Common myeloid progenitor, CD34-positive (primary cell): Measurements from ENCODE around the gene ST8SIA2.
A peak's percentile ranks its signal among the peaks of the same experiment; 100 is the strongest.

ENCODE experiments used
- CTCF ChIA-PET: fragments of 350-600 bp; sonication (Branson Sonifier 250); formaldehyde crosslinking; loops from one replicate; lab custom pipeline; 2021; ENCODE audit warnings: antibody characterized with exemption; lab: Charles Lee
- POLR2A ChIA-PET: fragments of 350-600 bp; sonication (Branson Sonifier 250); formaldehyde crosslinking; loops from one replicate; lab custom pipeline; 2021; ENCODE audit warnings: antibody characterized with exemption; lab: Charles Lee
- DNase-seq, 3 donors: peaks; one replicate each; pipeline versions ENCODE4 v3.0.0 to v3.0.0-alpha.2; 2013
- H3K27ac ChIP-seq, 2 experiments: 1 replicate in 1 of 2; 2 replicates in 1 of 2; pipeline ENCODE4 v1.7.0; 2013; ENCODE audit warnings: inconsistent platforms in 2 of 2, low read length in 2 of 2, mild to moderate bottlenecking in 2 of 2, low read depth in 1 of 2, moderate library complexity in 1 of 2; ENCODE audit not compliant: severe bottlenecking in 2 of 2, insufficient read depth in 1 of 2, poor library complexity in 1 of 2
- H3K27me3 ChIP-seq, 5 experiments: replicated peaks in 2 of 5; 1 replicate in 3 of 5; 2 replicates in 2 of 5; pipeline versions ENCODE4 v1.6.1 to v1.7.0; 2013; ENCODE audit warnings: low read length in 4 of 5, mild to moderate bottlenecking in 2 of 5, moderate library complexity in 2 of 5, inconsistent platforms in 1 of 5; ENCODE audit not compliant: insufficient read depth in 5 of 5, control insufficient read depth in 4 of 5
- H3K36me3 ChIP-seq, 4 experiments: 1 replicate in 2 of 4; 2 replicates in 2 of 4; pipeline versions ENCODE4 v1.6.1 to v1.7.0; 2013; ENCODE audit warnings: low read length in 3 of 4, control low read depth in 1 of 4, mild to moderate bottlenecking in 1 of 4; ENCODE audit not compliant: control insufficient read depth in 4 of 4, insufficient read depth in 4 of 4
- H3K4me1 ChIP-seq, 4 experiments: 1 replicate in 3 of 4; 2 replicates in 1 of 4; pipeline versions ENCODE4 v1.6.1 to v1.7.1; 2013; ENCODE audit warnings: low read length in 3 of 4, mild to moderate bottlenecking in 3 of 4, control low read depth in 1 of 4, inconsistent platforms in 1 of 4, moderate library complexity in 1 of 4; ENCODE audit not compliant: control insufficient read depth in 4 of 4, insufficient read depth in 4 of 4; ENCODE audit errors: control extremely low read depth in 1 of 4
- H3K4me3 ChIP-seq, 7 experiments: 1 replicate in 4 of 7; 2 replicates in 3 of 7; pipeline versions ENCODE4 v1.5.1 to v1.7.0; 2013; ENCODE audit warnings: mild to moderate bottlenecking in 7 of 7, low read length in 6 of 7, moderate library complexity in 6 of 7, inconsistent platforms in 2 of 7, low read depth in 2 of 7, control low read depth in 1 of 7; ENCODE audit not compliant: insufficient read depth in 4 of 7, control insufficient read depth in 1 of 7; ENCODE audit errors: extremely low read depth in 1 of 7
- H3K9me3 ChIP-seq, 5 experiments: 1 replicate in 4 of 5; 2 replicates in 1 of 5; pipeline versions ENCODE4 v1.6.1 to v1.7.1; 2013; ENCODE audit warnings: low read length in 4 of 5, mild to moderate bottlenecking in 2 of 5, inconsistent platforms in 1 of 5, low read depth in 1 of 5, moderate library complexity in 1 of 5; ENCODE audit not compliant: control insufficient read depth in 4 of 5, insufficient read depth in 2 of 5; ENCODE audit errors: control extremely low read depth in 1 of 5
- WGBS: methylation state at CpG from one replicate; pipeline ENCODE4 v1.1.5; 2013; ENCODE audit not compliant: insufficient coverage; 5-methylcytosine and 5-hydroxymethylcytosine counted together

ST8SIA2 gene

GRCh38 chr15:92413510-92413909 is 19.8 kb downstream of the ST8SIA2 start:
- no peak for DNase-seq
- Histone ChIP-seq H3K4me3 (no peak overlapping the region), H3K27ac (no peak overlapping the region), H3K4me1 (no peaks in the 10 kb centered on the region), H3K36me3 (no peaks in the 10 kb centered on the region), H3K9me3 (no peaks in the 10 kb centered on the region), H3K27me3 (peaks cover 0 to 9% (median 3%) of the 10 kb centered on the region in 5 experiments)
- POLR2A ChIA-PET, result no interaction called here
- CTCF ChIA-PET, result no interaction called here
- 84% methylated on average over 6 of the region's 9 CpGs for WGBS

GRCh38 chr15:92415639-92416297 is 22.1 kb downstream of the ST8SIA2 start:
- Histone ChIP-seq H3K4me3 (no peak overlapping the region), H3K27me3 (peaks cover 0 to 11% (median 3%) of the 10 kb centered on the region in 5 experiments), H3K36me3 (no peaks in the 10 kb centered on the region), H3K9me3 (no peaks in the 10 kb centered on the region), H3K27ac (no peak overlapping the region), H3K4me1 (no peaks in the 10 kb centered on the region)
- ChIA-PET POLR2A (no interaction called here), CTCF (no interaction called here)
- 94% methylated on average over 9 of the region's 9 CpGs for whole genome bisulfite sequencing
- no peak for DNase-seq

DNA sequence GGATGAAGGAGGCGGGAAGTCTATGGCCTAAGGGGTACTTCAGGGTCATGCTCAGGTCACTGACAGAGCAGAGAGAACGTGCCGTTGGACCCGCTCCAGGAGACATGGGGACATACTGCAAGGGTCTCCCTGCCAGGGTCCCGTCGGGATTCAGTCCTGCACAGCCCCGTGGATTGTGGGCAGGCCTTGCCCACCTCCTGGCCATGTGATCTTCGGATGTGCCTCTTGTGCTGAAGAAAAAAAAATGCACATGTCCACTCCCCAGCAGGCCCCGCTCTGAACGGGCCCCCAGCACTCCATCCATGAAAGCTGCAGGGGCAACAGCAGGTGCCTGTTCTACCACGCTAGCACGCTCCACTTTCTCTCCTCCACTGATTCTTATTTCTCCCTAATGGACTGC is 22.9 kb downstream of the ST8SIA2 start:
- POLR2A ChIA-PET, result no interaction called here
- Histone ChIP-seq H3K4me3 (no peak overlapping the region), H3K27ac (no peak overlapping the region), H3K4me1 (no peaks in the 10 kb centered on the region), H3K36me3 (no peaks in the 10 kb centered on the region), H3K27me3 (peaks cover 0 to 13% (median 0%) of the 10 kb centered on the region in 5 experiments), H3K9me3 (no peaks in the 10 kb centered on the region)
- CTCF ChIA-PET, result no interaction called here
- no peak for DNase-seq
- 100% methylated on average over 9 of the region's 12 CpGs for WGBS

DNA sequence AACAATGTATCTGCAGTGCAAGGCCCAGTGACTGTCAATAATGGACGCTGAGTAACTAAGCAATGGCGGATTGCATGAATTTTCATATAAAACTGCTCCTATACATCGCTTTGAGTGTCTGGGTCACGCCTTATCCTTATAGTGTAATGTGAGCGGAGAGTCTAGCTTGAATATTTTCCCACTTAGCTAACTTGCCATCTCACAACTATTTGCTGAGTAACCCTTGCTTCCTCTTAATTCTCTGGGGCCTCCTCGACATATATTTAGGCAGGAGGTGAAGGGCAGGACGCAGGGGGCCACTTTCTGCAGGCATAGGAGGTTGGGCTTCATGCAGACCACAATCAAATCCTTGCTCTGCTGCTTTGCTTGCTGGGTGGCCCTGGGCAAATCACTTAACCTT is 24.0 kb downstream of the ST8SIA2 start:
- no peaks in the 10 kb centered on the region for H3K4me1 ChIP-seq
- no peak overlapping the region for H3K27ac ChIP-seq
- ChIA-PET CTCF (no interaction called here), POLR2A (no interaction called here)
- H3K9me3 ChIP-seq, result no peaks in the 10 kb centered on the region
- no peak for DNase-seq
- H3K36me3 ChIP-seq, result no peaks in the 10 kb centered on the region
- H3K4me3 ChIP-seq, result no peak overlapping the region
- peaks cover 0 to 13% (median 0%) of the 10 kb centered on the region in 5 experiments for H3K27me3 ChIP-seq
- 67% methylated on average over 3 of the region's 7 CpGs for WGBS

DNA sequence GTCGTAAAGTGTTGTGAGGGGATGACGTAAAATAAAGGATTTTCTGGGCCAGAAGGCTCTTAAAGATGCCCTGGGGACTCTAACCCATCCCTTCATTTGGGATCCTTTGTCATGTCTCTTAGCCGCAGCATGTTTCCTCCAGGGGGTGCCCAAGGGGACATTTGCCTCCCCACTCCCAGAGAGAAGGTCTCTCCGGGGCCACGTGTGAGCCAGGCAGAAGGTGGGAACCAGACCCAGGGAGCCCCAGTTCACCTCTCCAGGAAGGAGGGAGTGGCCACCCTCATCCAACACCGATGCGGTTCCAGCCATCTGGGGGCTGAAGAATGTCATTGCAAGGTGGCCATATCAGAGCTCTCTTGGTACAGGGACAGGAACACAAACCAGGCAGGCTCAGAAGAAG is 25.2 kb downstream of the ST8SIA2 start:
- Histone ChIP-seq H3K36me3 (no peaks in the 10 kb centered on the region), H3K9me3 (no peaks in the 10 kb centered on the region), H3K27ac (no peak overlapping the region), H3K4me3 (no peak overlapping the region), H3K4me1 (no peaks in the 10 kb centered on the region), H3K27me3 (peaks cover 0 to 13% (median 0%) of the 10 kb centered on the region in 5 experiments)
- no peak for DNase-seq
- POLR2A ChIA-PET, result no interaction called here
- WGBS, result 93% methylated on average over 5 of the region's 7 CpGs
- CTCF ChIA-PET, result interaction anchor here (1.1 kb wide), 1 partner anchor 27 kb away, joined by 3 read pairs; no protein-coding TSS in a partner anchor

- H3K27me3 ChIP-seq, result peaks cover 0 to 9% (median 2%) of the 10 kb centered on the region in 5 experiments
- CTCF ChIA-PET, result no interaction called here
- no peaks in the 10 kb centered on the region for H3K9me3 ChIP-seq
- H3K4me1 ChIP-seq, result no peaks in the 10 kb centered on the region
- POLR2A ChIA-PET, result no interaction called here
- H3K27ac ChIP-seq, result no peak overlapping the region
- 86% methylated on average over 1 of the region's 1 CpG for WGBS
- no peak for DNase-seq
- H3K36me3 ChIP-seq, result no peaks in the 10 kb centered on the region
- no peak overlapping the region for H3K4me3 ChIP-seq
Observed at GRCh38 chr15:92421976-92422375, 28.3 kb downstream of the ST8SIA2 start.

DNA sequence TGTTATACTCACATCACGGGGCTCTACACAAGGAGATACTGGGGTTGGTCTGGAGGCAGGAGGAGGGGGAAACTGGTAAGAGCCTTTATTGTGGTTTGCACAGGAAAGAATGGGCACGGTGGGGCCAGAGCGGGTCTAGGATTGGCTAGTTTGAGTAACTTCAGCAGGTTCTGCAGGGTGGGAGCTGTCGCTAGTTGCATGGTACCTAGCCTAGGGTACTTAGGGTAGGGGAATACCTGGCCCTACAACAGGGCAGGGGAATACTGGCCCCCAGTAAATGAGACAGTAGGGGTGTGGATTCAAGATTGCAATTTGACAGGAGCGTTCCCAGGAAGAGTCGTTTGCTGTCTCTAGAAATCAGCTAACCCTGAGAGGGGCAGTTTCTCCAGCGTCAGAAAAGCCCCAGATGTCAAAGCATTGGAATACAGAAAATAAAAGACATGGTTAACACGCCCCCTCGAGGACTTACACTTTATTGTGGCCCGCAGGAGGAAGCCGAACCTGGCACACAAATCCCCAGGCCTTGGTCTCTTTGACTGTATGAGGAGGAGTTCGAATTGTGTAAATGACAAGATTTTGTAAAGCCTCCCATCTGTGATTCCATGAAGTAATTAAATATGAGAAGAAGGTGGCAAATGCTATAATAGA is 32.0 kb downstream of the ST8SIA2 start:
- no peaks in the 10 kb centered on the region for H3K9me3 ChIP-seq
- no peak overlapping the region for H3K4me3 ChIP-seq
- ChIA-PET CTCF (interaction anchor here (1.2 kb wide), 1 partner anchor 27 kb away, joined by 4 read pairs; no protein-coding TSS in a partner anchor), POLR2A (no interaction called here)
- no peak overlapping the region for H3K27ac ChIP-seq
- peaks cover 0 to 5% (median 2%) of the 10 kb centered on the region in 5 experiments for H3K27me3 ChIP-seq
- no peaks in the 10 kb centered on the region for H3K36me3 ChIP-seq
- WGBS, result 62% methylated on average over 12 of the region's 12 CpGs
- peak in 2 of 3 donors; percentile 10 to 11 for DNase-seq
- H3K4me1 ChIP-seq, result no peaks in the 10 kb centered on the region
